Esophagus muscularis mucosa (tissue), 4 donors: ENCODE results near the gene RPIA. TPM values are rescaled to one million over a fixed set of nuclear protein-coding genes. Genes with fewer than 3 reads are reported as not detected.

Experiments
- DNase-seq: peaks from one replicate; pipeline ENCODE4 v3.0.0-alpha.2; 2017; ENCODE audit errors: extremely low spot score
- H3K27ac ChIP-seq, 4 donors: fragments of 200-600 bp; sonication (generic); replicated peaks in 1 of 4; 1 replicate in 3 of 4; 2 replicates in 1 of 4; pipeline ENCODE4 v1.5.1; 2016 to 2019; ENCODE audit warnings: mild to moderate bottlenecking in 1 of 4
- H3K27me3 ChIP-seq, 4 donors: fragments of 200-600 bp; sonication (generic); one replicate each; pipeline versions ENCODE4 v1.5.1 to v1.6.0; 2016 to 2019
- H3K36me3 ChIP-seq, 4 donors: fragments of 200-600 bp; sonication (generic); one replicate each; pipeline ENCODE4 v1.5.1; 2016 to 2019
- H3K4me1 ChIP-seq, 4 donors: fragments of 200-600 bp; sonication (generic); one replicate each; pipeline ENCODE4 v1.5.1; 2016 to 2019
- H3K4me3 ChIP-seq, 4 donors: fragments of 200-600 bp; sonication (generic); 1 replicate in 2 of 4; 2 replicates in 2 of 4; pipeline ENCODE4 v1.5.1; 2016 to 2019; ENCODE audit warnings: mild to moderate bottlenecking in 4 of 4, moderate library complexity in 1 of 4
- H3K9me3 ChIP-seq, 4 donors: fragments of 200-600 bp; sonication (generic); 1 replicate in 3 of 4; 2 replicates in 1 of 4; pipeline ENCODE4 v1.5.1; 2016 to 2019
- CTCF ChIP-seq, 3 experiments: fragments of 200-600 bp in 2 of 3; fragments of 450-650 bp in 1 of 3; sonication (generic) in 2 of 3; IDR thresholded peaks; one replicate each; pipeline ENCODE4 v1.5.1; 2017 to 2019; ENCODE audit warnings: antibody characterized with exemption in 3 of 3, mild to moderate bottlenecking in 2 of 3, moderate library complexity in 1 of 3
- EP300 ChIP-seq: sonication (generic); formaldehyde crosslinking; IDR thresholded peaks from one replicate; pipeline ENCODE4 v1.6.1; 2017; ENCODE audit warnings: antibody characterized with exemption
- POLR2A ChIP-seq: fragments of 450-650 bp; IDR thresholded peaks from one replicate; pipeline ENCODE4 v1.6.1; 2017; ENCODE audit warnings: antibody characterized with exemption, moderate library complexity, mild to moderate bottlenecking, low read depth
- POLR2AphosphoS5 ChIP-seq, 2 donors: sonication (generic); formaldehyde crosslinking; IDR thresholded peaks; one replicate each; pipeline ENCODE4 v1.6.1; 2017; ENCODE audit warnings: antibody characterized with exemption in 2 of 2
- WGBS: methylation state at CpG from one replicate; pipeline ENCODE4 v1.1.5; 2018; 5-methylcytosine and 5-hydroxymethylcytosine counted together
- intact Hi-C: fragments of 100-400 bp; cut with DNase I; formaldehyde crosslinking; loops from one replicate; pipeline ENCODE4 v1.15.1; 2023
- total RNA-seq, 4 donors: library from RNA; depleted of rRNA; stranded (reverse); fragments of >200 nt; gene quantifications; one replicate each; pipeline versions ENCODE4 v1.1.0 to v1.2.1, GENCODE V29; 2016

The RPIA gene
- total RNA-seq, 4 donors from 2014 or later: 6.6 to 8.6 (median 7.4) TPM

GRCh38 chr2:88660622-88661021, 30.9 kb upstream of the RPIA start:
- intact Hi-C loops: no loop called here
- 83% methylated on average over 1 of the region's 1 CpG for WGBS

GRCh38 chr2:88666576-88666975, 24.9 kb upstream of the RPIA start:
- peaks cover 0 to 1% (median under 1%) of the 10 kb centered on the region in 4 donors for H3K4me1 ChIP-seq
- intact Hi-C loops: no loop called here
- H3K27ac ChIP-seq: no peak overlapping the region
- no peaks in the 10 kb centered on the region for H3K9me3 ChIP-seq
- no peaks in the 10 kb centered on the region for H3K36me3 ChIP-seq
- no peak for DNase-seq
- no peaks in the 10 kb centered on the region for H3K27me3 ChIP-seq
- TF ChIP-seq POLR2A: no peak
- no peak for TF ChIP-seq EP300
- TF ChIP-seq POLR2AphosphoS5 (IDR thresholded peaks at IDR 0.05): no peak
- no peak for TF ChIP-seq CTCF (IDR thresholded peaks at IDR 0.05)
- H3K4me3 ChIP-seq: no peak overlapping the region
- WGBS: 100% methylated on average over 2 of the region's 4 CpGs

More at GRCh38 chr2:88660622-88661021, 30.9 kb upstream of the RPIA start:
- no peaks in the 10 kb centered on the region for H3K27me3 ChIP-seq
- peaks cover 0 to 19% (median 12%) of the 10 kb centered on the region in 4 donors for H3K4me1 ChIP-seq
- no peak overlapping the region for H3K4me3 ChIP-seq
- no peaks in the 10 kb centered on the region for H3K9me3 ChIP-seq
- TF ChIP-seq EP300: no peak
- no peak for TF ChIP-seq POLR2A
- no peak for TF ChIP-seq POLR2AphosphoS5 (IDR thresholded peaks at IDR 0.05)
- TF ChIP-seq CTCF (IDR thresholded peaks at IDR 0.05): no peak
- DNase-seq: no peak
- H3K36me3 ChIP-seq: no peaks in the 10 kb centered on the region
- H3K27ac ChIP-seq: no peak overlapping the region

GRCh38 chr2:88667219-88667618, 24.3 kb upstream of the RPIA start:
- no peak for DNase-seq
- intact Hi-C loops: no loop called here
- H3K4me1 ChIP-seq: peaks cover 0 to 6% (median 4%) of the 10 kb centered on the region in 4 donors
- whole genome bisulfite sequencing: 100% methylated on average over 2 of the region's 2 CpGs
- no peak overlapping the region for H3K4me3 ChIP-seq
- no peaks in the 10 kb centered on the region for H3K27me3 ChIP-seq
- no peak for TF ChIP-seq POLR2A
- TF ChIP-seq POLR2AphosphoS5 (IDR thresholded peaks at IDR 0.05): no peak
- no peak for TF ChIP-seq EP300
- TF ChIP-seq CTCF (IDR thresholded peaks at IDR 0.05): no peak
- no peaks in the 10 kb centered on the region for H3K9me3 ChIP-seq
- H3K36me3 ChIP-seq: no peaks in the 10 kb centered on the region
- H3K27ac ChIP-seq: no peak overlapping the region

GRCh38 chr2:88668862-88669261, 22.6 kb upstream of the RPIA start:
- Histone ChIP-seq H3K9me3 (no peaks in the 10 kb centered on the region), H3K36me3 (no peaks in the 10 kb centered on the region), H3K4me1 (peaks cover 0 to 6% (median 4%) of the 10 kb centered on the region in 4 donors), H3K27me3 (no peaks in the 10 kb centered on the region), H3K4me3 (no peak overlapping the region), H3K27ac (no peak overlapping the region)
- 88% methylated on average over 2 of the region's 2 CpGs for WGBS
- TF ChIP-seq CTCF (IDR thresholded peaks at IDR 0.05) (no peak), POLR2A (no peak), EP300 (no peak), POLR2AphosphoS5 (IDR thresholded peaks at IDR 0.05) (no peak)
- DNase-seq: no peak
- intact Hi-C loops: no loop called here
